Keratinocyte (primary cell): ENCODE data around the gene ADAMTS9.

Source experiments
- CTCF ChIP-seq, 3 experiments: IDR thresholded peaks in 1 of 3; conservative IDR thresholded peaks in 1 of 3; optimal IDR thresholded peaks in 1 of 3; 2 replicates in 2 of 3; 3 replicates in 1 of 3; pipeline versions ENCODE3 to v1.5.1; 2011; ENCODE audit warnings: low read length in 3 of 3, mild to moderate bottlenecking in 3 of 3, moderate library complexity in 2 of 3, control low read depth in 1 of 3, inconsistent platforms in 1 of 3; ENCODE audit not compliant: insufficient read depth in 2 of 3; ENCODE audit errors: extremely low read depth in 1 of 3
- EZH2 ChIP-seq: IDR thresholded peaks from one replicate; pipeline ENCODE4 v1.6.1; 2012; ENCODE audit warnings: inconsistent platforms, mild to moderate bottlenecking, low read length, moderate library complexity

- TF ChIP-seq CTCF (optimal IDR thresholded peaks at IDR 0.05 in 1 of 3, IDR thresholded peaks at IDR 0.05 in 1 of 3, conservative IDR thresholded peaks at IDR 0.05 in 1 of 3; ENCODE audit: extremely low read depth in 1 of 3, insufficient read depth in 2 of 3, low read length in 3 of 3) (no peak), EZH2 (no peak)
Measured at GRCh38 chr3:64664397-64664796, 23.4 kb downstream of the ADAMTS9 start.
